K562 (cell line): Measurements from ENCODE around the gene HCFC1R1. TPM values are rescaled to one million over a fixed set of nuclear protein-coding genes. Genes with fewer than 3 reads are reported as not detected.

Experiments
- ATAC-seq: fragments of 200-7000 bp; cut with Tn5 transposase; 3 replicates; pipeline ENCODE4 v1.9.1; 2020; ENCODE audit warnings: moderate library complexity
- BruUV-seq: library from RNA; stranded (reverse); fragments of 400-500 nt; replicated peaks from 2 replicates; lab custom pipeline; 2021; lab: Mats Ljungman, UMichigan
- CTCF ChIA-PET: fragments of 300-600 bp; formaldehyde crosslinking; extraction: SDS; loops from one replicate; lab custom pipeline; 2021; ENCODE audit warnings: low intra/inter-chr PET ratio; lab: Yijun Ruan, JAX
- POLR2A ChIA-PET: fragments of 300-600, 350-650 bp; sonication (Branson Sonifier 250); formaldehyde crosslinking; extraction: SDS; loops from one replicate; lab custom pipeline; 2021; ENCODE audit warnings: antibody characterized with exemption, inconsistent platforms; lab: Yijun Ruan, JAX
- DNase-seq, 4 experiments: peaks; one replicate each; pipeline versions ENCODE4 v3.0.0 to v3.0.0-alpha.2; 2011 to 2018; ENCODE audit warnings: low spot score in 3 of 4, mixed read lengths in 3 of 4; ENCODE audit errors: extremely low read depth in 1 of 4
- FAIRE-seq: peaks from 2 replicates; lab custom pipeline; 2011; peaks lifted over from hg19 to GRCh38; lab: Jason Lieb, UNC
- H2AFZ ChIP-seq: 2 replicates; pipeline ENCODE4 v1.6.0; 2011; ENCODE audit warnings: low read depth, low read length, control low read depth, inconsistent platforms
- H3K27ac ChIP-seq: fragments of 200-600 bp; 3 replicates; pipeline ENCODE4 v1.8.0; 2011; ENCODE audit warnings: low read depth, mild to moderate bottlenecking, control low read depth, inconsistent platforms, low read length, moderate library complexity, mixed read lengths; ENCODE audit errors: extremely low read depth
- H3K27me3 ChIP-seq, 2 experiments: fragments of 300-600 bp in 1 of 2; 2 replicates in 1 of 2; 3 replicates in 1 of 2; pipeline versions ENCODE4 v1.6.0 to v1.8.0; 2011; ENCODE audit warnings: inconsistent platforms in 2 of 2, low read length in 2 of 2, mild to moderate bottlenecking in 1 of 2, mixed read lengths in 1 of 2, moderate library complexity in 1 of 2; ENCODE audit not compliant: control insufficient read depth in 2 of 2, insufficient read depth in 2 of 2
- H3K36me3 ChIP-seq: fragments of 300-600 bp; 3 replicates; pipeline ENCODE4 v1.8.0; 2011; ENCODE audit warnings: mild to moderate bottlenecking, low read length, inconsistent platforms; ENCODE audit not compliant: control insufficient read depth, insufficient read depth
- H3K4me1 ChIP-seq, 2 experiments: fragments of 200-600 bp in 1 of 2; replicated peaks in 1 of 2; 2 replicates in 1 of 2; 3 replicates in 1 of 2; pipeline versions ENCODE4 v1.5.1 to v1.8.0; 2011; ENCODE audit warnings: inconsistent platforms in 2 of 2, low read length in 2 of 2, mild to moderate bottlenecking in 1 of 2, mixed read lengths in 1 of 2, moderate library complexity in 1 of 2; ENCODE audit not compliant: control insufficient read depth in 2 of 2, insufficient read depth in 2 of 2
- H3K4me2 ChIP-seq: 2 replicates; pipeline ENCODE4 v1.6.1; 2011; ENCODE audit warnings: low read length, control low read depth, inconsistent platforms, mixed read lengths; ENCODE audit not compliant: insufficient read depth
- H3K4me3 ChIP-seq: fragments of 200-600 bp; sonication (generic), shearing (Covaris generic); 2 replicates; pipeline ENCODE4 v1.5.1; 2016; ENCODE audit warnings: control low read depth, inconsistent platforms
- H3K79me2 ChIP-seq: fragments of 200-600 bp; 3 replicates; pipeline ENCODE4 v1.8.0; 2011; ENCODE audit warnings: low read length, inconsistent platforms; ENCODE audit not compliant: control insufficient read depth, insufficient read depth
- H3K9ac ChIP-seq, 2 experiments: 2 replicates each; pipeline versions ENCODE4 v1.6.0 to v1.6.1; 2011; ENCODE audit warnings: low read depth in 2 of 2, low read length in 2 of 2, control low read depth in 1 of 2, inconsistent platforms in 1 of 2, mild to moderate bottlenecking in 1 of 2, mixed read lengths in 1 of 2; ENCODE audit not compliant: insufficient read depth in 1 of 2
- H3K9me1 ChIP-seq: one replicate; pipeline ENCODE4 v1.6.0; 2011; ENCODE audit warnings: inconsistent platforms, mild to moderate bottlenecking, low read length, moderate library complexity; ENCODE audit not compliant: control insufficient read depth, insufficient read depth
- H3K9me3 ChIP-seq: replicated peaks from 2 replicates; pipeline ENCODE4 v1.5.1; 2011; ENCODE audit warnings: low read depth, low read length, inconsistent platforms; ENCODE audit not compliant: control insufficient read depth, insufficient read depth
- H4K20me1 ChIP-seq: replicated peaks from 2 replicates; pipeline ENCODE4 v1.6.1; 2011; ENCODE audit warnings: low read length, inconsistent platforms, mixed read lengths; ENCODE audit not compliant: control insufficient read depth, insufficient read depth
- BRCA1 ChIP-seq, 2 experiments: fragments of 450-650 bp in 1 of 2; sonication (generic) in 1 of 2; formaldehyde crosslinking in 1 of 2; IDR thresholded peaks; 2 replicates each; pipeline versions ENCODE4 v1.5.0 to v1.6.1; 2017 to 2020; ENCODE audit warnings: mild to moderate bottlenecking in 1 of 2, missing genetic modification reagents in 1 of 2
- CBX5 ChIP-seq: IDR thresholded peaks from 2 replicates; pipeline ENCODE4 v1.6.1; 2014; ENCODE audit warnings: low read depth, borderline replicate concordance
- ESRRA ChIP-seq: fragments of 450-650 bp; IDR thresholded peaks from 2 replicates; pipeline ENCODE4 v1.6.1; 2014; ENCODE audit warnings: low read depth, mild to moderate bottlenecking, moderate library complexity, borderline replicate concordance
- HDAC1 ChIP-seq, 2 experiments: fragments of 450-650 bp; IDR thresholded peaks; 2 replicates each; pipeline ENCODE4 v1.6.1; 2016 to 2017; ENCODE audit warnings: inconsistent platforms in 1 of 2, mild to moderate bottlenecking in 1 of 2, moderate library complexity in 1 of 2
- MAZ ChIP-seq, 2 experiments: fragments of 450-650 bp in 1 of 2; sonication (generic) in 1 of 2; formaldehyde crosslinking; IDR thresholded peaks in 1 of 2; conservative IDR thresholded peaks in 1 of 2; 2 replicates each; pipeline versions ENCODE4 v1.4.0 to v1.5.0; 2020; ENCODE audit warnings: mild to moderate bottlenecking in 1 of 2, missing genetic modification reagents in 1 of 2
- RB1 ChIP-seq: fragments of 450-650 bp; IDR thresholded peaks from 2 replicates; pipeline ENCODE4 v1.6.1; 2017; ENCODE audit warnings: low read depth, mild to moderate bottlenecking
- SIN3A ChIP-seq, 2 experiments: fragments of 150-350 bp in 1 of 2; IDR thresholded peaks; 2 replicates each; pipeline ENCODE4 v1.6.1; 2011 to 2016; ENCODE audit warnings: borderline replicate concordance in 2 of 2, low read depth in 2 of 2, low read length in 2 of 2, mild to moderate bottlenecking in 2 of 2, moderate library complexity in 2 of 2; ENCODE audit not compliant: control insufficient read depth in 1 of 2
- WGBS: fragments of 100-300 bp; shearing (Covaris generic); methylation state at CpG from one replicate; pipeline ENCODE4 v1.1.6; 2016; ENCODE audit warnings: low coverage, mixed read lengths; ENCODE audit not compliant: insufficient coverage; ENCODE audit errors: missing lambda C conversion rate; 5-methylcytosine and 5-hydroxymethylcytosine counted together
- in situ Hi-C: fragments of 300-500 bp; cut with MboI; formaldehyde crosslinking; loops from 4 replicates; pipeline ENCODE4 v1.15.0; 2018; ENCODE audit warnings: inconsistent platforms, mixed read lengths
- intact Hi-C: fragments of 100-400 bp; cut with micrococcal nuclease; formaldehyde crosslinking; loops from 2 replicates; pipeline ENCODE4 v1.14.2; 2022
- polyA plus RNA-seq, 8 experiments: library from polyadenylated mRNA; depleted of rRNA in 4 of 8; stranded (reverse) in 5 of 8; unstranded in 3 of 8; fragments of >200 nt; fragmentation: Nextera tagmentation in 2 of 8; fragmentation: Illumina TruSeq in 1 of 8; extraction: Ambion mirVana in 2 of 8; extraction: Trizol in 1 of 8; gene quantifications; 2 replicates each; pipeline versions ENCODE4 v1.2.1 to v1.2.3, GENCODE V29; 2011 to 2014; ENCODE audit warnings: inconsistent platforms in 1 of 8, missing spikeins in 1 of 8
- total RNA-seq, 7 experiments: library from RNA; depleted of rRNA in 6 of 7; stranded (reverse); fragments of >200 nt in 6 of 7; fragmentation: Illumina TruSeq in 2 of 7; extraction: Trizol in 2 of 7; gene quantifications; 2 replicates each; pipeline versions ENCODE4 v1.2.1 to v1.2.3, GENCODE V29; 2011 to 2021; ENCODE audit warnings: low replicate concordance in 1 of 7
- TF ChIP-seq, protein P1 (sequence below): sonication (generic); formaldehyde crosslinking; IDR thresholded peaks from 2 replicates; pipeline ENCODE4 v1.8.1; 2022; ENCODE audit warnings: missing genetic modification reagents
- TF ChIP-seq, protein P2 (sequence below), 3 experiments: fragments of 200-800 bp in 1 of 3; sonication (Bioruptor generic) in 1 of 3; sonication (generic) in 1 of 3; formaldehyde crosslinking in 1 of 3; IDR thresholded peaks; 2 replicates each; pipeline versions ENCODE4 v1.6.1 to v1.8.0; 2016 to 2022; ENCODE audit warnings: mild to moderate bottlenecking in 2 of 3, missing compliant biosample characterization in 2 of 3, missing genetic modification characterization in 2 of 3, missing genetic modification reagents in 1 of 3
- TF ChIP-seq, protein P3 (sequence below): fragments of 250-450 bp; sonication (Bioruptor Pico); IDR thresholded peaks from 2 replicates; pipeline ENCODE4 v1.8.0; 2021; ENCODE audit warnings: moderate library complexity, mild to moderate bottlenecking, inconsistent platforms
- TF ChIP-seq, protein P4 (sequence below): fragments of 450-650 bp; IDR thresholded peaks from 2 replicates; pipeline ENCODE4 v1.6.1; 2017; ENCODE audit warnings: antibody characterized with exemption, mild to moderate bottlenecking

Gene HCFC1R1
- total and polyA plus RNA-seq, 9 of the 15 experiments (the other 6 are each of a cell fraction or from before 2014, with no cell fraction given): 2.2 to 29.0 (median 11.2) TPM

DNA sequence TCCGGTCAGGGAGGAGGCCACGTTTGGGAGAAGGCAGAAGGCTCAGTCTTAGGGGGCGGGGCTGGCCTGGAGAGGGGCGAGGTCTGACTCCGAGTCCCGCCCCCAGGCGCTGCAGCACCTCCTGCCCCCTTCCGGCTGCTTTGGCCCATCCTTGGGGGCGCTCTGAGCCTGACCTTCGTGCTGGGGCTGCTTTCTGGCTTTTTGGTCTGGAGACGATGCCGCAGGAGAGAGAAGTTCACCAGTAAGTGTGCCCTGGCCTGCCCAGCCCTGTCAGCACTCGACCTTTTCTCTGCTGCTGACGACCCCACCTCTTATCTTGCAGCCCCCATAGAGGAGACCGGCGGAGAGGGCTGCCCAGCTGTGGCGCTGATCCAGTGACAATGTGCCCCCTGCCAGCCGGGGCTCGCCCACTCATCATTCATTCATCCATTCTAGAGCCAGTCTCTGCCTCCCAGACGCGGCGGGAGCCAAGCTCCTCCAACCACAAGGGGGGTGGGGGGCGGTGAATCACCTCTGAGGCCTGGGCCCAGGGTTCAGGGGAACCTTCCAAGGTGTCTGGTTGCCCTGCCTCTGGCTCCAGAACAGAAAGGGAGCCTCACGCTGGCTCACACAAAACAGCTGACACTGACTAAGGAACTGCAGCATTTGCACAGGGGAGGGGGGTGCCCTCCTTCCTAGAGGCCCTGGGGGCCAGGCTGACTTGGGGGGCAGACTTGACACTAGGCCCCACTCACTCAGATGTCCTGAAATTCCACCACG, 2.1 kb downstream of the HCFC1R1 start:
- H3K27me3 ChIP-seq: no peaks in the 10 kb centered on the region
- FAIRE-seq (peak; percentile 61), ATAC-seq (peak; percentile 77), DNase-seq (peak; percentile 71 to 91 (median 78))
- peaks cover 2% of the 10 kb centered on the region for H3K9me1 ChIP-seq
- BruUV-seq: no TSS peak
- peak overlapping the region; percentile 83 for H3K4me2 ChIP-seq
- no peaks in the 10 kb centered on the region for H3K9me3 ChIP-seq
- H3K9ac ChIP-seq: peak overlapping the region; percentile 88 to 94
- intact Hi-C loops (loop anchor here (10.0 kb wide), 1 partner anchor 57 kb away; the partner anchor contains the start of genes KREMEN2 and PAQR4), in situ Hi-C loops (no loop called here)
- H2AFZ ChIP-seq: no peak overlapping the region; the same call in 1 of the 2 replicates
- 3% methylated on average over 24 of the region's 25 CpGs for WGBS
- ChIA-PET CTCF (no interaction called here), POLR2A (interaction anchor here (0.6 to 3.3 kb wide), 8 partner anchors 9 to 555 kb away, joined by 3 to 29 read pairs (median 6); no protein-coding TSS in a partner anchor)
- H4K20me1 ChIP-seq: peaks cover 28% of the 10 kb centered on the region
- peak overlapping the region; percentile 82 for H3K4me3 ChIP-seq
- H3K27ac ChIP-seq: peak overlapping the region; percentile 90
- H3K36me3 ChIP-seq: peaks cover 30% of the 10 kb centered on the region; the same call in 2 of the 3 replicates
- peaks cover 42% of the 10 kb centered on the region for H3K79me2 ChIP-seq
- H3K4me1 ChIP-seq: peaks cover 30 to 87% of the 10 kb centered on the region in 2 experiments
- TF ChIP-seq, protein P1, sequence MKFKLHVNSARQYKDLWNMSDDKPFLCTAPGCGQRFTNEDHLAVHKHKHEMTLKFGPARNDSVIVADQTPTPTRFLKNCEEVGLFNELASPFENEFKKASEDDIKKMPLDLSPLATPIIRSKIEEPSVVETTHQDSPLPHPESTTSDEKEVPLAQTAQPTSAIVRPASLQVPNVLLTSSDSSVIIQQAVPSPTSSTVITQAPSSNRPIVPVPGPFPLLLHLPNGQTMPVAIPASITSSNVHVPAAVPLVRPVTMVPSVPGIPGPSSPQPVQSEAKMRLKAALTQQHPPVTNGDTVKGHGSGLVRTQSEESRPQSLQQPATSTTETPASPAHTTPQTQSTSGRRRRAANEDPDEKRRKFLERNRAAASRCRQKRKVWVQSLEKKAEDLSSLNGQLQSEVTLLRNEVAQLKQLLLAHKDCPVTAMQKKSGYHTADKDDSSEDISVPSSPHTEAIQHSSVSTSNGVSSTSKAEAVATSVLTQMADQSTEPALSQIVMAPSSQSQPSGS (CRISPR knock-in tag): no peak
- 0 out of 2 replicates have a peak, but pooled peaks have one; percentile 6 for TF ChIP-seq CBX5
- peak; percentile 11 to 68; a peak in 2 of 4 replicates for TF ChIP-seq MAZ (CRISPR knock-in tag; conservative IDR thresholded peaks at IDR 0.05 in 1 of 2, IDR thresholded peaks at IDR 0.05 in 1 of 2)
- TF ChIP-seq, protein P2, sequence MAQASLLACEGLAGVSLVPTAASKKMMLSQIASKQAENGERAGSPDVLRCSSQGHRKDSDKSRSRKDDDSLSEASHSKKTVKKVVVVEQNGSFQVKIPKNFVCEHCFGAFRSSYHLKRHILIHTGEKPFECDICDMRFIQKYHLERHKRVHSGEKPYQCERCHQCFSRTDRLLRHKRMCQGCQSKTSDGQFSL (CRISPR knock-in tag; IDR thresholded peaks at IDR 0.05): 0 out of 2 replicates have a peak, but pooled peaks have one; percentile 41
- TF ChIP-seq, protein P2 (tag; IDR thresholded peaks at IDR 0.05): no peak
- TF ChIP-seq, protein P3, sequence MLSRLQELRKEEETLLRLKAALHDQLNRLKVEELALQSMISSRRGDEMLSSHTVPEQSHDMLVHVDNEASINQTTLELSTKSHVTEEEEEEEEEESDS (CRISPR knock-in tag): no peak
- TF ChIP-seq SIN3A (IDR thresholded peaks at IDR 0.05; ENCODE audit: borderline replicate concordance in 2 of 2, control insufficient read depth in 1 of 2, low read depth in 2 of 2, low read length in 2 of 2): peak; percentile 65 to 68; a peak in 1 of 4 replicates
- TF ChIP-seq ESRRA: peak; percentile 32; the same call in 1 of the 2 replicates
- 0 out of 4 replicates have a peak, but pooled peaks of 1 of the 2 experiments have one; percentile 6 for TF ChIP-seq HDAC1 (IDR thresholded peaks at IDR 0.05)
- TF ChIP-seq, protein P4, sequence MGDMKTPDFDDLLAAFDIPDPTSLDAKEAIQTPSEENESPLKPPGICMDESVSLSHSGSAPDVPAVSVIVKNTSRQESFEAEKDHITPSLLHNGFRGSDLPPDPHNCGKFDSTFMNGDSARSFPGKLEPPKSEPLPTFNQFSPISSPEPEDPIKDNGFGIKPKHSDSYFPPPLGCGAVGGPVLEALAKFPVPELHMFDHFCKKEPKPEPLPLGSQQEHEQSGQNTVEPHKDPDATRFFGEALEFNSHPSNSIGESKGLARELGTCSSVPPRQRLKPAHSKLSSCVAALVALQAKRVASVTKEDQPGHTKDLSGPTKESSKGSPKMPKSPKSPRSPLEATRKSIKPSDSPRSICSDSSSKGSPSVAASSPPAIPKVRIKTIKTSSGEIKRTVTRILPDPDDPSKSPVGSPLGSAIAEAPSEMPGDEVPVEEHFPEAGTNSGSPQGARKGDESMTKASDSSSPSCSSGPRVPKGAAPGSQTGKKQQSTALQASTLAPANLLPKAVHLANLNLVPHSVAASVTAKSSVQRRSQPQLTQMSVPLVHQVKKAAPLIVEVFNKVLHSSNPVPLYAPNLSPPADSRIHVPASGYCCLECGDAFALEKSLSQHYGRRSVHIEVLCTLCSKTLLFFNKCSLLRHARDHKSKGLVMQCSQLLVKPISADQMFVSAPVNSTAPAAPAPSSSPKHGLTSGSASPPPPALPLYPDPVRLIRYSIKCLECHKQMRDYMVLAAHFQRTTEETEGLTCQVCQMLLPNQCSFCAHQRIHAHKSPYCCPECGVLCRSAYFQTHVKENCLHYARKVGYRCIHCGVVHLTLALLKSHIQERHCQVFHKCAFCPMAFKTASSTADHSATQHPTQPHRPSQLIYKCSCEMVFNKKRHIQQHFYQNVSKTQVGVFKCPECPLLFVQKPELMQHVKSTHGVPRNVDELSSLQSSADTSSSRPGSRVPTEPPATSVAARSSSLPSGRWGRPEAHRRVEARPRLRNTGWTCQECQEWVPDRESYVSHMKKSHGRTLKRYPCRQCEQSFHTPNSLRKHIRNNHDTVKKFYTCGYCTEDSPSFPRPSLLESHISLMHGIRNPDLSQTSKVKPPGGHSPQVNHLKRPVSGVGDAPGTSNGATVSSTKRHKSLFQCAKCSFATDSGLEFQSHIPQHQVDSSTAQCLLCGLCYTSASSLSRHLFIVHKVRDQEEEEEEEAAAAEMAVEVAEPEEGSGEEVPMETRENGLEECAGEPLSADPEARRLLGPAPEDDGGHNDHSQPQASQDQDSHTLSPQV: 0 out of 2 replicates have a peak, but pooled peaks have one; percentile 27
- TF ChIP-seq BRCA1 (IDR thresholded peaks at IDR 0.05): no peak
- 0 out of 2 replicates have a peak, but pooled peaks have one; percentile 77 for TF ChIP-seq BRCA1 (CRISPR knock-in tag; IDR thresholded peaks at IDR 0.05)
- peak; percentile 43; the same call in 1 of the 2 replicates for TF ChIP-seq RB1
